GM19455 (cell line): ENCODE measurements around the gene RIN1.
A peak's percentile ranks its signal among the peaks of the same experiment; 100 is the strongest.
"Not testable (repeated sequence)": the region's sequence is repeated elsewhere in the genome, so short reads cannot be mapped to it uniquely, and the experiment has no call there.

Experiments used
- ATAC-seq: cut with Tn5 transposase; IDR thresholded peaks from one replicate; pipeline ENCODE4 v1.9.1; 2021; ENCODE audit not compliant: unreplicated experiment

RIN1 gene

DNA sequence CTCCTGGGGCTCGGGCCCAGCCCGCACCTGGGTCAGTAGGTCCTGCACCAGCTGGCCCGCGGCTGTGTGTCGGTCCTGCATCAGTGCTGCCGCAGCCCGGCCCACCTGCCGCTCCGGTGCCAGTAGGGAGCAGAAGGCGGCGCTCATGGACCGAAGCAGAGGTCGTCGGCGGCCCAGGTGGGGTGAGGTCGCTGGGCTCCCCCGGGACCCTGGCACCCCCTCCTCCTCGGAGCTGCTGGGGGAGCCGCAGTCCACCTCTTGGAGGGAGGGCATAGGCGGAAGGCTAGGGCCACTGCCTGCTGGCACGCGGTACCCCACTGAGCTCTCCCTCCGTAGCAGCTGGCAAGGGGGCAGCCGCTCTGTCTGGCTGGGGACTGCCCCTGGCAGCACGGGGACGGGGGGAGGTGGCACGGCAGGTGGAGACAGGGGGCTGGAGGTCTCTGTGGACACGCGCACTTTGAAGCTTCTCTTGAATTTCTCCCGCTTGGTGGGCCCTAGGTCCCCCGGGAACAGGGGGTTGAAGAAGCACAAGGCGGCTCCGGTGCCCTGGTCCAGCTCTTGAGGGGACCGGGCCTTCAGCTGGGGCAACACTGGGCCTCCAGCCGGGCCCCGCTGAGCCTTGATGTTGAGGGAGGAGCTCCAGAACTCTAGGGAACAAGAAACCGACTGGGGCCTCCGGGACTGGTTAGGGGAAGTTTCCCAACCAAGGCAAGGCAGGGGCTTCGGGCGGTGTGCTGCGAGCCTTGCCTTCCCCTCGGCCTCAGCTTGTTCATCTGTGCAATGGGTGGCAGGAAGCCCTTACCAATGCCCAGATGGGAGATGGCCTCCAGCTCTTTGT, 1.4 kb downstream of the RIN1 start:
- no peak for ATAC-seq

GRCh38 chr11:66333896-66334604, 2.2 kb downstream of the RIN1 start:
- no peak for ATAC-seq

DNA sequence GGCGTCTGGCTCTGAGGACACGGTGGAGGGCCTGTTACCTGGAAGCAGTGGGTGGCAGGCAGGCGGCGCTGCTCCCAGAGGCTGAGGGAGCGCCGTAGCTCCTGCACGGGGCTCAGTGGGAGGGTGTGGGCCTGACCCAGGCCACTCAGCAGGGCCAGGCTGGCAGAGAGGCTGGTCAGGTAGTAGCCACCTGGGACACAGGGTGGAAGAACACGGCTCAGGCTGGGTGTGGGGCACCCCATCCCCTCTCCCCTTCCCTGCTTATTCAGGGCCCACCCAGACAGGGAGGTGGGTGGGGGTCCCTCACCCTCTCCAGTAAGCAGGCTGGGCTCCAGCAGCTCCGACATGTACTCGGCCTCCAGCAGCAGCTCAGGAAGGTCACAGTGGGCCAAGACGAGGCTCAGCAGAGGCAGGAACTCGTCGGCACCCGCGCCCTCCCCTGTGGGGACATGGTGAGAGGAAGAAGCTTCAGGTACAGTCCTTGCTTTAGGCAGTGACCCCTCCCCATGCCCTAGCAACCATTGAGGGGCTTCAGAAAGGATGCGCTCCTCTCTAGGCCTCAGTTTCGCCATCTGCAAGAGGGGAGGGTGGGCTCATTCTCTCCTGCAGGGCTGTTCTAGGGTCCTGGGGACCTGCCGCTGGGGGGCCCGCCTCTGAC, 2.9 kb downstream of the RIN1 start:
- ATAC-seq = no peak

DNA sequence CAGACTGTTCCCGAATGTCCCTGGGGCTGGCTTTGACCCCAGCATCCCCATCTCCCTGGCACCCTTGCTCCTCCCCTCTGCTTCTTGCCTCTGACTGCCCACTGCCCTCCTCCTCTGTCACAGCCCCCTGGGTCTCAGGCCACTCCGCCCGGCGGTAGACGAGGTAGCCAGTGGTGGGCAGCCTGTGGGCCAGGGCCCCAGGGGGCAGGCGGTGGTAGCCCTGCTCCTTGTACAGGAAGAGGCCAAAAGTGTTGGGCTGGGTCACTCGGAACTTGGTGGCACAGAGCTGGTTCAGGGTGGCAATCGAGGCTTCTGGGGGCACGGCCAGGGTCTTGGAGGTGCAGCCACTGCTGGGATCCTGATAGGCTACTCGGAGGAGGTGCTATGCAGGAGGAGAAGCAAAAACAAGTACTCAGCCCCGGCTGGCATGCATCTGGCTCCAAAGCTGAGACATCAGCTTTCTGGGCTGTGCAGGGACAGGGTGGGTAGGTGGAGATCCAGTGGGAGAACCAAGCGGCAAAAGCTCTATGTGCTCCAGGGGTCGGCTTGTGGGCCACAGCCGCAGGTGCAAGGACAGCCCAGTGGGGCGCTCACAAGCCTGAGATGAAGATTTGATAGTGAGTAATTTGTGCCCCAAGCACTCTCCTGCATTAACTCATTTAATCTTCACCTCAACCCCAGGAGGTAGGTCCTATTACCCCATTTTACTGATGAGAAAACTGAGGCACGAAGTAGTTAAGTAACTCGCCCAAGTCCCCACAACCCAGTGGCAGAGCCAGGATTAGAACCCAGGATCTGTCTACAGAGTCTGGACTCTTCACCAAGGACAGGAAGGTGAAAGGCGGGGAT, 3.6 kb downstream of the RIN1 start:
- no peak for ATAC-seq

DNA sequence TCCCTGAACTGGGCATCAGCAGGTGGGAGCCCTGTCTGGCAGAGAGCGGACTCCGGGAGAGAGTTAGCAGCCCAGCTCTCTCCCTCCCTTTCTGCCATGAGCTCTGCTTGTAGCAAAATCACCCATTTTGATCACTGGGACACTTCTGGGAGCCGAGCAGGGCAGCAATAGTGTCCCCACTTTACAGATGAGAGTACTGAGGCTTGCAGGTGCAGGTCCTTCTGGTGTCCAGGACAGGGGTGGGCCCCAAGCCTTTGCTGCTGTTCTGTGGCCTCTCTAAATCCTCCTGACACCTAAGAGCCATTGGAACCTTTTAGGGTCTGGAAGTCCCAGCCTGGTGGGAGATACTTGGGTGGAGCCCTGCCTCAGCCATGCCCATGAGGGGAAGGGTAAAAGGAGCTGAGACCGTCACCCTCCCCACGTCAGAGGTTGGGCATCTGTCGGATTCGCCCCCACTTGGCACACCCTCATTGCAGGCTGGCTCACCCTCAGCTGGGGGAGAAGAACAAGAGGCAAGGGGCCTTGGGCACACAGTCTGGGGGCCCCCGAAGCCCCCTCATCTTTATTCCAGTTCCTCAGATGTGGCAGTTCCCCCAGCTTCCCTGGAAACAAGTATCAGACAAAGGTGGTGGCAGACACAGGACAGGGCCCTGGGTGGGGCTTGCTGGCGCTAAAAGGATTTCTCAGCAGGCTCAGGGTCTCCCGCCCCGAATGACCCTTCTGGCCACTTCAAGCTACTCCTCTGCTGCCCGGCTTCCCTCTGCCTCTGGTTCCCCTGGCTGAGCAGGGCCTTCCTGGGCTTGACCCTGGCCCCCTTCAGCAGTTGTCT, 4.5 kb downstream of the RIN1 start:
- ATAC-seq = no peak

- ATAC-seq = no peak
These were observed 5.3 kb downstream of the RIN1 start for GRCh38 chr11:66330931-66331330.

GRCh38 chr11:66329165-66329673, 7.0 kb downstream of the RIN1 start:
- no peak for ATAC-seq

DNA sequence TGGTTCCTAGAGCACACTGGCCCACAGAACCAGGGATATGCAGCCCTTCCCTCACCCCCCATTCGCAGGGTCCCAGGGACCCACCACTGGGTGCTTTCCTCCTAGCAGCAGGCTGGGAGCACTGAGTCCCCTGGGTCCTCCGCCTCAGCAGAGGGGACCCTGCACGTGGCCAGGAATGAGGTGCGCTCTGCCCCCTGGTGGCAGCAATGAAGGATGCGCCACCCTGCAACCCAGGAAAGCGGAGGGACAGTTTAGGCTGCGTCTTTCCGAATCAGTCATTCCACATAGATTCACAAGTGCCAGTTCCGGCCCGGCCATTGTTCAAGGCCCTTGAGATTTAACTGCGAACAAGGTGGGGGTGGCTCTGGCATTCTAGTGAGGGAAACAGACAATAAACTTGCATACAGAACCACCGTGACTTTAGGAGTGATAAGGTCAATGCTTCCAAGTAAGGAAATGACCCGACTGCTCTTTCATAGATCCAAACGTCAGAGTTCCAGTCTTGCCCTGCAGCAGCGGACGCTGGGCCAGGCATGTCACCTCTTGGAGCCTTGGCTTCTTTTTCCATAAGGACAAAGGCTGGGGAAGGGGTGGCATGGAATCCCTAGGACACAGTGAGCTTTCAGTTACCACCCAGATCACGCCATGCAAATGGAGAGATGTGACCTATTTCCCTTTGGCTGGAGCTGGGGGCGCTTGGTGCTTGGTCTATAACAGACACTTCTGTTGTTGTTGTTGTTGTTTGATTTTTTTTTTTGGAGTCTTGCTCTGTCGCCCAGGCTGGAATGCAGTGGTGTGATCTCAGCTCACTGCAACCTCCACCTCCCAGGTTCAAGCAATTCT, 7.7 kb downstream of the RIN1 start:
- ATAC-seq = peak; percentile 77

DNA sequence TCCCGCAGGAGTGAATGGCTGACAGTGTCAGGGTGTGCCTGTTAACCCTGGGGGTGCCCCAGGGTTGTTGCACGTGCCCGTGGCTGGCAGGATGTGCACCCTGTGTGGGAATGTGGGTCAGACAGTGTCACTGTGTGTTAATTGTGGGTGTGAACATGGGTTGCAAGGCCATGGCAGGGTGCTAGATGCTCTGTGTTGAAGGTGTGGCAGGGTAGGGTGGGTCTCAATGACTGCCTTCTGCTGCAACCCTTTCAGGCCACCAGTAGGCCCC, 8.3 kb downstream of the RIN1 start:
- ATAC-seq = no peak

DNA sequence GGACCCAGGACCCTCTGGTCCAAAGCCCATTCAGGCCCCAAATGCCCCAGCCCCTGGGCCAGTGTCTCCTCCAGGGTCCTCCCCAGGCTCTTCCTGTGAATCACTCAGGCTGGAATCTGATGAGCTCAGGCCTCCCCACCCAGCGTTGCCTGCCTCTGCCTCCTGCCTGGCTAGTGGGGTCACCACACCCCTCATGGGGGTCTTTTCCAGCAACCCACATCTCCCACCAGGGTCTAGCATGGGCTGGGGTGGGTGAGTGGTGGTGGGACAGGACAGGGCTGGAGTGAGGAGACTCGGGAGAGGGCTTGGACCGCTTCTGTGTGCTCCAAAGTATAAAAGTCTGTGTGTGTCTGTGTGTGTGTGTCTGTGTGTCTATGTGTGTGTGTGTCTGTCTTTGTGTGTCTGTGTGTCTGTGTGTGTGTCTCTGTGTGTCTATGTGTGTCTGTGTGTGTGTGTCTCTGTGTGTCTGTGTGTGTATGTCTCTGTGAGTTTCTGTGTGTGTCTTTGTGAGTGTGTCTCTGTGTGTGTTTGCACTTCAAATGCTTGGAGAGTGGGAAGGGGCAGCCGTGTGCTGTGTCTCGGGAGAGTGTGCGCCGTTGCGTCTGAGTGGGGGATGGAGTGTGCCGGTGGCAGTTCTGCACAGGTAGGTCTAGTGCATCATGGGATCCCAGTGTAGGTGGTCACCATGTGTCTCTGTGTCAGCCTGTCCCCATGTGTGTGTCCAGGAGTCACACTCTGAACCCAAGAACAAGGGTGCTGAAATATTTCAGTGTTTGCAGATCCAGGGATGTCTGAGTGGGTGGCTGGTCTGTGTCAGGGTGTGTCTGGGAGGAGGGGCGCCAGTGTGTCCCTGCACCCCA, 8.8 kb downstream of the RIN1 start:
- no peak for ATAC-seq

DNA sequence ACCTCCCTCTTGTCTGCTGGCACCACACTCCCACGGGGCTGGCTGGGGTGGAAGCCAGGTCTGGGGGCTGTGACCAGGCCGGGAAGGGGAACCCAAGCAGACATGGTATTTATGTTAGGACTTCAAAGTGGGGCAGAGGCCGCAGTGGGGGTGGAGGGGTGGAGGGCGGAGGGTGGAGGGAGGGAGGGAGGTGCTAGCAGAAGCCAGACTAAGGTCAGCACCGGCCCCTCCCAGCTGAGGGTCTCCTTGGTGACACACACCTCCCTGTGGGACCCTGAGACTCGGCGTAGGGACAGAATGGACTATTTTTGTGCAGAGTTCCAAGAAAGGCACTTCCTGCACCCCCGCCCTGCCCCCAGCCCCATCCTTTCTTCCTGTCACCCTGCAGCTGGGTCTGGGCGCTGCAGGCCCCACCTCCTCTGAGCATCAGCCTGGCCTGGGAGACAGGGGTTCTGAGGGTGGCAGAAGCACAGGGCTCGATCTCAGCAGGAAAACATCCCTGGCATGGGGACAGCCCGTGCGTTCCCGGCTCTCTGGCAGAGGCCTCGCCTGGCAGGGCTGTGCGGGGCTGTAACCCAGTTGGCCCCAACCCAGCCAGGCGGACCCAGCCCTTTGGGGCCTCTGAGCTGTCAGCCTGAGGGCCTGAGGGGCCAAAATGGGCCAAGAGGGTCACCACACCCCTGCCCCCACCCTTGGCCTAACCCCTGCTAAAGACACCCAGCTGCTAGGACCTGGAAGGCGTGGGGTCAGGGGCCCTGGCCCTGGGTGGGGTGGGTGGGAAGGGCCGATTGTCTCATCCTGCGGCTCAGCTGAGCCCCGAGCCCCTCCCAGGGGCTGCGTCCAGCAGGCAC, 9.7 kb downstream of the RIN1 start:
- no peak for ATAC-seq

GRCh38 chr11:66325263-66325671, 11.0 kb downstream of the RIN1 start:
- ATAC-seq = no peak

GRCh38 chr11:66324664-66325063, 11.6 kb downstream of the RIN1 start:
- ATAC-seq = no peak

- ATAC-seq = no peak
These were observed 12.6 kb downstream of the RIN1 start for GRCh38 chr11:66323684-66324083.

GRCh38 chr11:66322732-66323427, 13.4 kb downstream of the RIN1 start:
- ATAC-seq = no peak

DNA sequence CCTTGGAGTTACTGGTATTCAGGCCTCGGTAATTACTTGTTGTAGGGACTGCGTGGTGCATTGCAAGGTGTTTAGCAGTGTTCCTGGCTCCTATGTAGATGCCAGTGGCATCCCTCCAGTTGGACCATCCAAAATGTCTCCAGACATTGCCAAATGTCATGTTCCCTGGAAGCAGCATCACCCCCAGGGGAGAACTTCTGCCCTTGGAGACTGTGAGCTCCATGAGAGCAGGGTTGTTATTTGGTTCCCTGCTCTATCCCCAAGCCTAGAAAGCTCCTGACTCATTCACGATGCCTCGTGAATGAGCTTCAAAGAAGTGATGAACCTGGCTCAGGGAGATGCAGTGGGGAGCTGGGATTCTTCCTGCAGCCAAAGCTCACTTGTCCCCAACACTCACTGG, 14.6 kb downstream of the RIN1 start:
- ATAC-seq = no peak

DNA sequence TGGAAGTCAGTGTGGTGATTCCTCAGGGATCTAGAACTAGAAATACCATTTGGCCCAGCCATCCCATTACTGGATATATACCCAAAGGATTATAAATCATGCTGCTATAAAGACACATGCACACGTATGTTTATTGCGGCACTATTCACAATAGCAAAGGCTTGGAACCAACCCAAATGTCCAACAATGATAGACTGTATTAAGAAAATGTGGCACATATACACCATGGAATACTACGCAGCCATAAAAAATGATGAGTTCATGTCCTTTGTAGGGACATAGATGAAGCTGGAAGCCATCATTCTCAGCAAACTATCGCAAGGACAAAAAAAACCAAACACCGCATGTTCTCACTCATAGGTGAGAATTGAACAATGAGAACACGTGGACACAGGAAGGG, 15.5 kb downstream of the RIN1 start:
- not testable (repeated sequence) for ATAC-seq
